ENCODE measurements around the gene FAHD1.

DNA sequence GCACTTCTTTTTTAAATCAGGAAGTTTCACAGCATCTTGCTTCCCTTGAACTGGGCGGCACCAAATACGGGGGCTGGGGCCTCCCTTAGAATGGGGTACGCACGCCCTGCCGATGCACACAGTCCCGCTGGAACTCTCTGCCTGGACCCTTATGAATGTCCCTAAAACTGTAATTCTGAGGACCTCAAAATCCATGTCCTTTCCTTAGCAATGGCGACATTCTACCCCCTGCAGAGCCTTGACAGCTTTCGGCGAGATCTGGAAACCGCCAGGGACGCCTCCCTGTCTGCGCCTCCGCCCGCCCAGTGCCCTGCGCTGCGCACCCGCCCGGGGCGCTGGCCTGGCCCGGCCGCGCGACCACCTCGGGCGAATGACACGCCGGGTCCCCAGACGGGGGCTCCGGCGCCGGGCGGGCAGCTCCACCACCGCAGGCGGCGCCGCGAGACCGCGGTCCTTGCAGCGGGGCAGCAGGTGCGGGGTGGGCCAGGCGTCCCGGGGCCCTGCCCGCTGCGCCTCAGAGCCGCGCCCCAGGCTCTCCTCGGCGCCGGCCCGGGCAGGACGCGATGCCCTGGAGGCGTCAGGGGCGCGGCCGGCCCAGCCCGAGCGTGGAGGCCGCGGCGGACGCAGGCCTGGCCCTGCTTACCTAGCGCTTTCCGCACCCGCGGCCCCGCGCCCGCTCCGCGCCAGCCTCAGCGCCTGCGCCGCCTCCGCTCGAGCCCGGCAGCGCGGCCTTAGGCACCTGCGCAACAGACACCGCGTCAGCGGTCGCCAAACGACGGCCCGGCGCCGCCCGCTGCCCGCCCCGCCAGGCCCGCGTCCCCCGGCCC lies 929 bp upstream of the FAHD1 start:
- TF ChIP-seq GATA2 (IDR thresholded peaks at IDR 0.05; ENCODE audit: low read depth, low read length): no peak
- no peak for TF ChIP-seq GATA3 (IDR thresholded peaks at IDR 0.05; ENCODE audit: low read depth, low read length)
